SH-SY5Y (cell line): ENCODE measurements around the gene MCM6.

Source experiments
- GATA2 ChIP-seq: IDR thresholded peaks from 2 replicates; pipeline ENCODE4 v1.6.1; 2011; ENCODE audit warnings: mild to moderate bottlenecking, low read depth, low read length
- GATA3 ChIP-seq: IDR thresholded peaks from 2 replicates; pipeline ENCODE4 v1.6.1; 2011; ENCODE audit warnings: low read depth, mild to moderate bottlenecking, low read length, moderate library complexity

- TF ChIP-seq GATA2 (no peak), GATA3 (no peak)
These were observed 5.7 kb downstream of the MCM6 start for GRCh38 chr2:135870571-135870970.
